HG03196 (cell line): ENCODE data around the gene MEG3.
"Not testable (repeated sequence)": the region's sequence is repeated elsewhere in the genome, so short reads cannot be mapped to it uniquely, and the experiment has no call there.

Experiments
- ATAC-seq: cut with Tn5 transposase; IDR thresholded peaks from one replicate; pipeline ENCODE4 v1.9.1; 2021; ENCODE audit not compliant: unreplicated experiment

The MEG3 gene

GRCh38 chr14:100813291-100813690, 12.6 kb upstream of the MEG3 start:
- ATAC-seq, result no peak

GRCh38 chr14:100815478-100816285, 10.2 kb upstream of the MEG3 start:
- no peak for ATAC-seq

- no peak for ATAC-seq
These were observed 9.5 kb upstream of the MEG3 start for GRCh38 chr14:100816286-100816949.

GRCh38 chr14:100816950-100817901, 8.7 kb upstream of the MEG3 start:
- ATAC-seq, result no peak

GRCh38 chr14:100818221-100818699, 7.7 kb upstream of the MEG3 start:
- no peak for ATAC-seq

GRCh38 chr14:100818923-100819322, 7.0 kb upstream of the MEG3 start:
- not testable (repeated sequence) for ATAC-seq

GRCh38 chr14:100819453-100819828, 6.5 kb upstream of the MEG3 start:
- no peak for ATAC-seq

- no peak for ATAC-seq
These were observed 6.0 kb upstream of the MEG3 start for GRCh38 chr14:100819829-100820475.

- ATAC-seq, result no peak
These were observed 5.0 kb upstream of the MEG3 start for GRCh38 chr14:100820957-100821356.

GRCh38 chr14:100822013-100822412, 3.9 kb upstream of the MEG3 start:
- no peak for ATAC-seq

GRCh38 chr14:100822532-100823296, 3.2 kb upstream of the MEG3 start:
- ATAC-seq, result no peak

GRCh38 chr14:100823413-100824080, 2.4 kb upstream of the MEG3 start:
- ATAC-seq, result no peak

- ATAC-seq, result no peak
These were observed 1.8 kb upstream of the MEG3 start for GRCh38 chr14:100824091-100824551.

- ATAC-seq, result no peak
These were observed 811 bp upstream of the MEG3 start for GRCh38 chr14:100824901-100825712.

GRCh38 chr14:100826391-100827100, 628 bp downstream of the MEG3 start:
- no peak for ATAC-seq

GRCh38 chr14:100827101-100828021, 1.4 kb downstream of the MEG3 start:
- ATAC-seq, result no peak
